GM13976 (cell line): ENCODE measurements around the gene CLEC11A.
A peak's percentile ranks its signal among the peaks of the same experiment; 100 is the strongest.

Experiments
- DNase-seq: peaks from one replicate; pipeline ENCODE4 v3.0.0; 2012; ENCODE audit warnings: low spot score
- CTCF ChIP-seq: IDR thresholded peaks from 2 replicates; pipeline ENCODE4 v1.5.1; 2012; ENCODE audit warnings: borderline replicate concordance, mild to moderate bottlenecking; ENCODE audit not compliant: insufficient read depth; ENCODE audit errors: extremely low read depth, missing control alignments, control extremely low read depth
- in situ Hi-C: fragments of 300-500 bp; cut with MboI; formaldehyde crosslinking; loops from one replicate; pipeline ENCODE4 v1.12.0; 2022; ENCODE audit warnings: low sequenced_read_pairs, mixed read lengths, inconsistent platforms; ENCODE audit not compliant: unreplicated experiment

CLEC11A gene

GRCh38 chr19:50728084-50728737 is 5.0 kb downstream of the CLEC11A start:
- in situ Hi-C loops, result no loop called here
- peak; percentile 43 for DNase-seq

GRCh38 chr19:50729894-50730293 is 6.7 kb downstream of the CLEC11A start:
- in situ Hi-C loops, result no loop called here
- no peak for TF ChIP-seq CTCF
- DNase-seq, result peak; percentile 22

More at GRCh38 chr19:50728084-50728737, 5.0 kb downstream of the CLEC11A start:
- TF ChIP-seq CTCF, result no peak

DNA sequence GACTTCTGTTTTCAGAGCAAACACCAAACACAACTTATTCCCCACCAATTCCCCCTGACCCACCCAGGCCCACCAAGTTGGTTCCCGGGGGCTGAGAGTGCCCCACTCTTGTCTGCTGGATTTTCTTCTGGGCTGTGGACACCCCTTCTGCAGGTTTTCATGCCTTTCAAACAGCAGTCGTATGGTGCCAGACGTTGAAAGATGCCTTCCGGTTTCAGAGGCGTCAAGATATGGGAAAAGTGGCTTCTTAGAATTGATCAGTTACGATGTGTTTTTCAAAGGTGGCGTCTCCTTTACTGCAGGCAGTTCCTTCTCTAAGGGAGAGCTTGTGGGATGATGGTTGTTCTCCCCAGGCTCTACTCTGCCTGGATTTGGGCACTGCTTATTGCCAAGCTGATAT is 12.7 kb downstream of the CLEC11A start:
- no peak for DNase-seq
- TF ChIP-seq CTCF, result no peak
- in situ Hi-C loops, result no loop called here

- in situ Hi-C loops, result no loop called here
- TF ChIP-seq CTCF, result no peak
- no peak for DNase-seq
Observed at GRCh38 chr19:50736338-50736737, 13.2 kb downstream of the CLEC11A start.

- in situ Hi-C loops, result no loop called here
- TF ChIP-seq CTCF, result no peak
- DNase-seq, result no peak
Observed at GRCh38 chr19:50739132-50739913, 16.2 kb downstream of the CLEC11A start.

GRCh38 chr19:50739914-50740426 is 16.8 kb downstream of the CLEC11A start:
- in situ Hi-C loops, result no loop called here
- no peak for DNase-seq
- TF ChIP-seq CTCF, result no peak
